Naive thymus-derived CD8-positive, alpha-beta T cell (primary cell): ENCODE results near the gene ITFG1. TPM values are rescaled to one million over a fixed set of nuclear protein-coding genes. Genes with fewer than 3 reads are reported as not detected.
"Not testable (repeated sequence)": the region's sequence is repeated elsewhere in the genome, so short reads cannot be mapped to it uniquely, and the experiment has no call there.

Experiments
- ATAC-seq, 2 donors: fragments of 150-1000 bp; cut with Tn5 transposase in 1 of 2; sonication (Bioruptor Pico), chemical (Tn5 transposase) in 1 of 2; 1 replicate in 1 of 2; 2 replicates in 1 of 2; pipeline ENCODE4 v1.10.0; 2021; ENCODE audit warnings: mild to moderate bottlenecking in 2 of 2, moderate library complexity in 2 of 2
- POLR2A ChIA-PET: fragments of 350-600 bp; sonication (Branson Sonifier 250); formaldehyde crosslinking; loops from one replicate; lab custom pipeline; 2021; ENCODE audit warnings: antibody characterized with exemption; lab: Charles Lee
- DNase-seq, 10 donors: peaks; one replicate each; pipeline versions ENCODE4 v3.0.0 to v3.0.0-alpha.2; 2020 to 2022
- H3K27ac Mint-ChIP-seq, 10 donors: one replicate each; pipeline ENCODE4 v1.8.0; 2020 to 2022; ENCODE audit warnings: mild to moderate bottlenecking in 10 of 10, mixed read lengths in 10 of 10, moderate library complexity in 4 of 10, inconsistent platforms in 1 of 10
- H3K27me3 Mint-ChIP-seq, 5 donors: one replicate each; pipeline ENCODE4 v1.8.0; 2021 to 2022; ENCODE audit warnings: mixed read lengths in 5 of 5
- H3K36me3 Mint-ChIP-seq, 3 donors: one replicate each; pipeline ENCODE4 v1.8.0; 2020 to 2022; ENCODE audit warnings: mixed read lengths in 3 of 3, mild to moderate bottlenecking in 2 of 3, inconsistent platforms in 1 of 3
- H3K4me1 Mint-ChIP-seq, 4 donors: one replicate each; pipeline ENCODE4 v1.8.0; 2021 to 2022; ENCODE audit warnings: mixed read lengths in 4 of 4
- H3K4me3 Mint-ChIP-seq, 10 donors: one replicate each; pipeline ENCODE4 v1.8.0; 2020 to 2022; ENCODE audit warnings: mild to moderate bottlenecking in 10 of 10, mixed read lengths in 10 of 10, moderate library complexity in 6 of 10, inconsistent platforms in 1 of 10
- H3K9me3 Mint-ChIP-seq, 9 donors: one replicate each; pipeline ENCODE4 v1.8.0; 2020 to 2022; ENCODE audit warnings: mixed read lengths in 9 of 9, mild to moderate bottlenecking in 3 of 9, inconsistent platforms in 1 of 9, moderate library complexity in 1 of 9
- polyA plus RNA-seq, 3 donors: library from polyadenylated mRNA; unstranded; fragments of 300-500 nt; fragmentation: Illumina TruSeq; gene quantifications; one replicate each; pipeline ENCODE4 v1.2.3, GENCODE V29; 2021
- total RNA-seq, 8 experiments: library from RNA in 2 of 8; stranded (reverse) in 2 of 8; gene quantifications; one replicate each; pipeline ENCODE4 v1.2.3 and lab custom pipeline; 2021 to 2026

ITFG1 gene
- total and polyA plus RNA-seq, 5 experiments from 2014 or later: 16.9 to 23.1 (median 18.9) TPM

DNA sequence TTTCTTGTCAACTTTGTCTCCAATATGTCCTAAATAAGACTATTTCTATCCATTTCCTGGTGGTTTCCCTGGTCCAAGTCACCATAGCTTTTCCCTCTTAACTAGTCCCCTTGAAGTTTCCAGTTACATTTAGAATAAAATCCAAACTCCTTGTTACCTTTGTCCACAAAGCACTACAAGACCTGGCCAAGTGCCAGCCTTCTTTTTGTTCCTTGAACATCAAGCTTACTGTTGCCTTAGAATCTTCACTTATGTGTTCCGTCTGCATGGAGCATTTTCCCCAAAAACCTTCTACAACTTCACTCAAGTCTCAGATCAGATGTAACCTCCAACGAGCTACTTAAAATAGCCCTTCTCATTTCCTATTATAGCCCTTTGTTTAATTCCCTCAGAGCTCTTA, 101.4 kb downstream of the ITFG1 start:
- H3K27me3 Mint-ChIP-seq: no peaks in the 10 kb centered on the region
- H3K4me3 Mint-ChIP-seq: no peak overlapping the region
- H3K36me3 Mint-ChIP-seq: peaks cover 22 to 61% (median 50%) of the 10 kb centered on the region in 3 donors
- peaks cover 0 to 20% (median 10%) of the 10 kb centered on the region in 9 donors for H3K9me3 Mint-ChIP-seq
- no peak overlapping the region for H3K27ac Mint-ChIP-seq
- POLR2A ChIA-PET: no interaction called here
- ATAC-seq: no peak
- DNase-seq: no peak
- H3K4me1 Mint-ChIP-seq: peaks cover 0 to 6% (median 0%) of the 10 kb centered on the region in 4 donors

DNA sequence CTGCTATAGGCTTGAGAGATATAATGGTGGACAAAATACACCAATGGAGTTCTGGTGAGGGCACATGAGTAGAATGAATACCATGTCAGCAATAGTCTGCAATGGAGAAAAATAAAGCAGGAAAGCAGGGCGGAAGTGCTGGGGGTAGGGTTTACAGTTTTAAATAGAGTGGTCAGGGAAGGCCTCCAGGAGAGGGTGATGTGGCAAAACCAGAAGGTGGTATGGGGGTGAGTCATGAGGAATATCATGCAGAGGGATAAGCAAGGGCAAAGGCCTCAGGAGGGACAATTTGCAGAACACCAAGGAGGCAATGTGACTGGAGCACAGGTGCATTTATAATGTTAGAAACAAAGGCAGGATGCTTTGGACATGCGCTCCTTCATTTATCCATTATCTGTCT, 102.0 kb downstream of the ITFG1 start:
- Mint-ChIP-seq H3K36me3 (peaks cover 29 to 61% (median 50%) of the 10 kb centered on the region in 3 donors), H3K4me3 (no peak overlapping the region), H3K9me3 (peaks cover 0 to 27% (median 15%) of the 10 kb centered on the region in 9 donors), H3K4me1 (peaks cover 0 to 6% (median 0%) of the 10 kb centered on the region in 4 donors), H3K27ac (peak overlapping the region in 1 of 10 donors; percentile 45), H3K27me3 (no peaks in the 10 kb centered on the region)
- ATAC-seq (no peak), DNase-seq (no peak)
- POLR2A ChIA-PET: no interaction called here

DNA sequence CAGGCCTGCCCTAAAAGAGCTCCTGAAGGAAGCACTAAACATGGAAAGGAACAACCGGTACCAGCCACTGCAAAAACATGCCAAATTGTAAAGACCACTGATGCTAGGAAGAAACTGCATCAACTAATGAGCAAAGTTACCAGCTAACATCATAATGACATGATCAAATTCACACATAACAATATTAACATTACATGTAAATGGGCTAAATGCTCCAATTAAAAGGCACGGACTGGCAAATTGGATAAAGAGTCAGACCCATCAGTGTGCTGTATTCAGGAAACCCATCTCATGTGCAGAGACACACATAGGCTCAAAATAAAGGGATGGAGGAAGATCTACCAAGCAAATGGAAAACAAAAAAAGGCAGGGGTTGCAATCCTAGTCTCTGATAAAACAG, 111.8 kb downstream of the ITFG1 start:
- H3K4me1 Mint-ChIP-seq, DNase-seq, H3K27me3 Mint-ChIP-seq, ATAC-seq, H3K27ac Mint-ChIP-seq, H3K4me3 Mint-ChIP-seq, POLR2A ChIA-PET: not testable (repeated sequence)
- Mint-ChIP-seq H3K9me3 (peaks cover 12 to 78% (median 35%) of the 10 kb centered on the region in 9 donors), H3K36me3 (peaks cover 40 to 91% (median 70%) of the 10 kb centered on the region in 3 donors)

DNA sequence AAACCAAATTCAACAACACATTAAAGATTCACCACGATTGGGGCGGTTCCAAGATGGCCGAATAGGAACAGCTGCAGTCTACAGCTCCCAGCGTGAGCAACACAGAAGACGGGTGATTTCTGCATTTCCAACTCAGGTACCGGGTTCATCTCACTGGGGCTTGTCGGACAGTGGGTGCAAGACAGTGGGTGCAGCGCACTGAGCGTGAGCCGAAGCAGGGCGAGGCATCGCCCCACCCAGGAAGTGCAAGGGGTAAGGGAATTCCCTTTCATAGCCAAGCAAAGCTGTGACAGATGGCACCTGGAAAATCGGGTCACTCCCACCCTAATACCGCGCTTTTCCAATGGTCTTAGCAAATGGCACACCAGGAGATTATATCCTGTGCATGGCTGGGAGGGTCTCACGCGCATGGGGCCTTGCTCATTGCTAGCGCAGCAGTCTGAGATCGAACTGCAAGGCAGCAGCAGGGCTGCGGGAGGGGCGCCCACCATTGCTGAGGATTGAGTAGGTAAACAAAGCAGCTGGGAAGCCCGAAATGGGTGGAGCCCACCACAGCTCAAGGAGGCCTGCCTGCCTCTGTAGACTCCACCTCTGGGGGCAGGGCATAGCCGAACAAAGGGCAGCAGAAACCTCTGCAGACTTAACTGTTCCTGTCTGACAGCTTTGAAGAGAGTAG, 113.7 kb downstream of the ITFG1 start:
- DNase-seq, H3K4me3 Mint-ChIP-seq, H3K27me3 Mint-ChIP-seq, POLR2A ChIA-PET, ATAC-seq, H3K4me1 Mint-ChIP-seq, H3K27ac Mint-ChIP-seq: not testable (repeated sequence)
- peaks cover 11 to 65% (median 34%) of the 10 kb centered on the region in 9 donors for H3K9me3 Mint-ChIP-seq
- peaks cover 34 to 83% (median 60%) of the 10 kb centered on the region in 3 donors for H3K36me3 Mint-ChIP-seq

DNA sequence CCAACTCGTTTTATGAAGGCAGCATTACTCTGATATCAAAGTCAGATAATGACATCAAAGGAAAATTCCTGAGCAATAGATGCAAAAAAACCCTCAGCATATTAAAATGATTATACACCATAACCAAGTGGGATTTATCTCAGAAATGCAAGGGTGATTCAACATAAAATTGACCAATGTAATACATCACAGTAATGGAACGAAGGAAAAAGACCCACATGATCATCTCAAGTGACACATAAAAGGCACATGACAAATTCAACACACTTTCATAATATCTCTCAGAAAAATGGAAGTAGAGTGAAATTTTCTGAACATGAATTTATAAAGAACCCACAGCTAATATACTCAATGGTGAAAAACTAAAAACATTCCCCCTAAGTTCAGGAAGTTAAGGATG, 118.8 kb downstream of the ITFG1 start:
- H3K4me1 Mint-ChIP-seq: peaks cover 0 to 7% (median 2%) of the 10 kb centered on the region in 4 donors
- ATAC-seq (no peak), DNase-seq (no peak)
- peaks cover 20 to 66% (median 38%) of the 10 kb centered on the region in 9 donors for H3K9me3 Mint-ChIP-seq
- H3K4me3 Mint-ChIP-seq: no peak overlapping the region
- peaks cover 46 to 75% (median 58%) of the 10 kb centered on the region in 3 donors for H3K36me3 Mint-ChIP-seq
- H3K27ac Mint-ChIP-seq: no peak overlapping the region
- POLR2A ChIA-PET: no interaction called here
- H3K27me3 Mint-ChIP-seq: no peaks in the 10 kb centered on the region

DNA sequence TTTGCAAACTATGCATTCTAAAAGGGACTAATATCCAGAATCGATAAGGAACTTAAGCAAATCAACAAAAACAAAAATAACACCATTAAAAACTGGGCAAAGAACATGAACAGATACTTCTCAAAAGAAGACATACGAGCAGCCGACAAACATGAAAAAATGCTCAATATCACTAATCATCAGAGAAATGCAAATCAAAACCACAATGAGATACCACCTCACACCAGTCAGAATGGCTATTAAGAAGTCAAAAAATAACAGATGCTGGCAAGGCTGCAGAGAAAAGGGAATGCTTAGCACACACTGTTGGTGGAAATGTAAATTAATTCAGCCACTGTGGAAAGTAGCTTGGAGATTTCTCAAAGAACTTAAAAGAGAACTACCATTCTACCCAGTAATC, 130.3 kb downstream of the ITFG1 start:
- H3K4me1 Mint-ChIP-seq, POLR2A ChIA-PET, DNase-seq, H3K4me3 Mint-ChIP-seq, ATAC-seq, H3K27ac Mint-ChIP-seq, H3K27me3 Mint-ChIP-seq: not testable (repeated sequence)
- Mint-ChIP-seq H3K36me3 (peaks cover 14 to 45% (median 27%) of the 10 kb centered on the region in 3 donors), H3K9me3 (peaks cover 0 to 12% (median 4%) of the 10 kb centered on the region in 9 donors)

DNA sequence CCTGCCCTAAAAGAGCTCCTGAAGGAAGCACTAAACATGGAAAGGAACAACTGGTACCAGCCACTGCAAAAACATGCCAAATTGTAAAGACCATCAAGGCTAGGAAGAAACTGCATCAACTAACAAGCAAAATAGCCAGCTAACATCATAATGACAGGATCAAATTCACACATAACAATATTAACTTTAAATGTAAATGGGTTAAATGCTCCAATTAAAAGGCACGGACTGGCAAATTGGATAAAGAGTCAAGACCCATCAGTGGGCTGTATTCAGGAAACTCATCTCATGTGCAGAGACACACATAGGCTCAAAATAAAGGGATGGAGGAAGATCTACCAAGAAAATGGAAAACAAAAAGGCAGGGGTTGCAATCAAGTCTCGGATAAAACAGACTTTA, 136.6 kb downstream of the ITFG1 start:
- H3K4me3 Mint-ChIP-seq, DNase-seq, H3K4me1 Mint-ChIP-seq, H3K27ac Mint-ChIP-seq, H3K27me3 Mint-ChIP-seq, POLR2A ChIA-PET, ATAC-seq: not testable (repeated sequence)
- H3K9me3 Mint-ChIP-seq: peaks cover 0 to 22% (median 3%) of the 10 kb centered on the region in 9 donors
- H3K36me3 Mint-ChIP-seq: peaks cover 0 to 28% (median 10%) of the 10 kb centered on the region in 3 donors

DNA sequence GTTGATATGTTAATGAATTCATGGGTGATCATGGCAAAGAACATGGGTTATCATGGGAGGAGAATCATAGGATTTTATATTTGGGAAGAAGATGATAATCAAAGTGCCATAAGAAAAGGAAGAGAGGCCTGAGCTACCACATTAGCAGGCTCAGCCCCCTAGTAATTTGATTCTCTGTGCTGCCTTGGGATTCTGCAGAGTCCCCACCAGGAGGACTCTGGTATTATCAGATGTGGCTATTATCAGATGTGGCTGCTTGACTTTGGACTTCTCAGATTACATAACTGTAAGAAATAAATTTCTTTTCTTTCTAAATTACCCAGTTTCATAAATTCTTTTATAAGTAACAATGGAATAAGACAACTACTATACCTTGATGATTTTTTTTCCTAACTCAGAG, 137.6 kb downstream of the ITFG1 start:
- DNase-seq: no peak
- Mint-ChIP-seq H3K4me1 (peaks cover 0 to 3% (median under 1%) of the 10 kb centered on the region in 4 donors), H3K36me3 (peaks cover 0 to 21% (median 10%) of the 10 kb centered on the region in 3 donors), H3K9me3 (peaks cover 0 to 15% (median 0%) of the 10 kb centered on the region in 9 donors), H3K27me3 (no peaks in the 10 kb centered on the region), H3K27ac (no peak overlapping the region), H3K4me3 (no peak overlapping the region)
- POLR2A ChIA-PET: no interaction called here
- ATAC-seq: no peak

DNA sequence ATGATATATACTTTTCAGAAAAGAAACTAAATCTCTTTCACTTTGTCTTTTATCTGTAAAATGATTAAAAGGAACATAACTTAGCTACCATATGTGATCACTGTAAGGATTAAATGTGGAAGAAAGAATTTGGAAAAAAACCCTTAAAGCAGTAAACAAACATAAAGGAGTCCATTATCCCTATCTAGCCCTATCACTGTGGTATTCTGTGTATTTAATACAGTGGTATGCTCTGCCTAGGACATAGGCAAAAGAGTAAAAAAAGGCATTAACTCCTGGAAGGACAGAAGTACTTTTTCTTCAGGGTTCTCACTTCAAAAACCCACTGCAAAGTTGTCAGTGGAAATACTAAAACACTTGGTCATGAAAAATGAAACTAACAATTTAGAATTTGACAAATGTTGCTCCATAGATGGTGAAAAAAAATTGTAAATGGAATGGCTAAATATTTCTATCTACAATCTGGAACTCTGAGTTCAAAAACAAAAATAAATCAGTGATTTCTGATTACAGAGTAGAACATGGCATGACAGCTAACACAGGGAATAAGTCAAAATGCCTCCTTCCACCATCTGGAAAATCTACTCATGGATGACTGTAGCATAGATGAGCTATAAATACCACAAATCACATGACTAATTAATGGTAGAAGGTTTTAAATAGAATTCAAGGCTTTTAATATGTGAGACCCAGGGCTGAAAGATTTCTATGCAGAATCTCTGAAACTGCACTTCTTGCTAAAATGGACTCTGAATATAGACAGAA, 140.1 kb downstream of the ITFG1 start:
- no peak overlapping the region for H3K27ac Mint-ChIP-seq
- H3K4me3 Mint-ChIP-seq: no peak overlapping the region
- H3K4me1 Mint-ChIP-seq: peaks cover 0 to 3% (median under 1%) of the 10 kb centered on the region in 4 donors
- H3K27me3 Mint-ChIP-seq: no peaks in the 10 kb centered on the region
- POLR2A ChIA-PET: no interaction called here
- H3K36me3 Mint-ChIP-seq: peaks cover 0 to 14% (median 5%) of the 10 kb centered on the region in 3 donors
- H3K9me3 Mint-ChIP-seq: peaks cover 0 to 10% (median 0%) of the 10 kb centered on the region in 9 donors
- ATAC-seq (no peak), DNase-seq (no peak)

DNA sequence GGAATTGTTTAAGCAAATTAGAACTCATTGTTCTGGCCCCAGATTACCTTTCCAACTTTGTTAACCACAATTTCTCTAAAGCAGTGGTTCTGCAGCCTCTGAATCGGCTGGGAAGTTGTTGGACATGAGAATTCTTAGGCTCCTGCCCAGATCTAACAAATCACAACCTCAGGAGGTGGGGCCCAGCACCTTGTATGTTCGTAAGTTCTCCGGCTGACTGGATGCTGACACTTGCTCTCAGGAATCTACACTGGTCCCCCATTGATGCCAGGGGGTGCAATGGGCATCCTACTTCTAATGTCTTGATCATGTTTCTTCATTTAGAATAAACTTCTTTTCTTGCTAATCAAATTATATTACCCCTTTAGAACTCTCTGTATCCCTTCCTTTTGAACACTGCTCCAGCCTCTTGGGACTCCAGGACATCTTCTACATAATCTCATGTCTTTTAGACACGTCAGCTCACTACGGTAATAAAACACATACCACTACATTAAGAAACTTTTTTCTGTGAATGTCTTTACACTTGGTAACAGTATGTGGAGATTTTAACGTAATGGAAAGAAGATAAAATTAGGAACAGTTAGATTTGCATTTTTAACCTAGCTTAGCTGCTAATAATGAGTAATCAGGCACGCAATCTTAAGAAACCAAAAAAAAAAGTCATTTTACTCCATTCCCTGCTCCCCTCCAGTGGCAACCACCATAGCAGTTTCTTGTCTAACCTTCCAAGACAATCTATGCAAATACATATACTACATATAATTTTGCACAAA, 143.2 kb downstream of the ITFG1 start:
- peaks cover 0 to 3% (median 0%) of the 10 kb centered on the region in 4 donors for H3K4me1 Mint-ChIP-seq
- peak overlapping the region in 1 of 10 donors; percentile 3 for H3K27ac Mint-ChIP-seq
- DNase-seq (no peak), ATAC-seq (no peak)
- H3K9me3 Mint-ChIP-seq: no peaks in the 10 kb centered on the region
- POLR2A ChIA-PET: no interaction called here
- H3K36me3 Mint-ChIP-seq: peaks cover 0 to 13% (median 11%) of the 10 kb centered on the region in 3 donors
- H3K4me3 Mint-ChIP-seq: no peak overlapping the region
- H3K27me3 Mint-ChIP-seq: no peaks in the 10 kb centered on the region

DNA sequence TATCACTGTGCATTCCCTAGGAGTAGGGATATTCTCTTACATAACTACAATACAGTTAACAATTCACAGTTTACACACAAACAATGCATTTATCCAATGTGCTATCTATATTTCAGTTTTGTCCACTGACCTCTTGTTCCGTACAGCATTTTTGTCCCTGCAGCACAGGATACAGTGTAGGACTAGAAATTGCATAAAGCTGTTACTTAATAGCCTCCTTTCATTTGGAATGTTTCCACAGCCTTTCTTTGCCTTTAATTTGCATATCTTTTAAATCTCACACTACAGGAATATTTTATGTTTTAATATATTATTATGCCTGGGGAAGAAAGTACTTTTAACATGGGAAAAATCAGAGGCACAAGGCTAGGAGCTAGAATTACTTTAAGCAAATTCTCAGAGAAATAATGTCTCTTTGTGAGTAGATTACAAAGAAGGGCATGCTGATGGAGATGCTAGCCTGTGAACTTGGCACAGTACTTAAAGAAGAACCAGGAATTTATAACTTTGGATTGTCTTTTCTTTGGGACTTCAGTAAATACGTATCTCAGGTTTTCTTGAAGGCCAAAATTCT, 144.3 kb downstream of the ITFG1 start:
- ATAC-seq (no peak), DNase-seq (no peak)
- H3K36me3 Mint-ChIP-seq: peaks cover 0 to 20% (median 19%) of the 10 kb centered on the region in 3 donors
- no peak overlapping the region for H3K27ac Mint-ChIP-seq
- POLR2A ChIA-PET: no interaction called here
- peaks cover 0 to 6% (median 0%) of the 10 kb centered on the region in 4 donors for H3K4me1 Mint-ChIP-seq
- H3K4me3 Mint-ChIP-seq: no peak overlapping the region
- no peaks in the 10 kb centered on the region for H3K9me3 Mint-ChIP-seq
- H3K27me3 Mint-ChIP-seq: no peaks in the 10 kb centered on the region
